Karpas-422 (cell line): Measurements from ENCODE around the gene UCHL5. TPM values are rescaled to one million over a fixed set of nuclear protein-coding genes. Genes with fewer than 3 reads are reported as not detected.
A peak's percentile ranks its signal among the peaks of the same experiment; 100 is the strongest.

ENCODE experiments used
- DNase-seq: peaks from one replicate; pipeline ENCODE4 v3.0.0-alpha.2; 2015
- H2AFZ ChIP-seq: fragments of 200-600 bp; sonication (generic); 2 replicates; pipeline ENCODE4 v1.6.1; 2014; ENCODE audit warnings: antibody characterized with exemption, low read length, mixed read lengths
- H3K27ac ChIP-seq: fragments of 200-600 bp; sonication (generic); 2 replicates; pipeline ENCODE4 v1.5.1; 2014; ENCODE audit warnings: mild to moderate bottlenecking, low read length, moderate library complexity
- H3K27me3 ChIP-seq: fragments of 200-600 bp; sonication (generic); 2 replicates; pipeline ENCODE4 v1.6.1; 2014; ENCODE audit warnings: low read length, mixed read lengths
- H3K36me3 ChIP-seq: fragments of 200-600 bp; sonication (generic); 2 replicates; pipeline ENCODE4 v1.6.1; 2014; ENCODE audit warnings: low read length, mixed read lengths; ENCODE audit not compliant: insufficient read depth
- H3K4me1 ChIP-seq: fragments of 200-600 bp; sonication (generic); 2 replicates; pipeline ENCODE4 v1.6.1; 2014; ENCODE audit warnings: mild to moderate bottlenecking, low read length, mixed read lengths
- H3K4me2 ChIP-seq: fragments of 200-600 bp; sonication (generic); 2 replicates; pipeline ENCODE4 v1.6.1; 2014; ENCODE audit warnings: low read length, low read depth, mild to moderate bottlenecking; ENCODE audit not compliant: poor library complexity, severe bottlenecking
- H3K4me3 ChIP-seq: fragments of 200-600 bp; sonication (generic); 2 replicates; pipeline ENCODE4 v1.5.1; 2014; ENCODE audit warnings: mild to moderate bottlenecking, antibody characterized with exemption, low read length, mixed read lengths
- H3K79me2 ChIP-seq: fragments of 200-600 bp; sonication (generic); 2 replicates; pipeline ENCODE4 v1.6.1; 2014; ENCODE audit warnings: mild to moderate bottlenecking, low read length, mixed read lengths
- H3K9ac ChIP-seq: fragments of 200-600 bp; sonication (generic); 2 replicates; pipeline ENCODE4 v1.6.0; 2014; ENCODE audit warnings: low read length
- H3K9me2 ChIP-seq: fragments of 200-600 bp; sonication (generic), shearing (Covaris generic); replicated peaks from 2 replicates; pipeline ENCODE4 v1.6.0; 2014; ENCODE audit warnings: mild to moderate bottlenecking, low read length, moderate library complexity; ENCODE audit not compliant: insufficient read depth
- H3K9me3 ChIP-seq: fragments of 300-700, 200-600 bp; sonication (generic); 2 replicates; pipeline ENCODE4 v1.6.1; 2014; ENCODE audit warnings: low read length, mixed read lengths
- H4K20me1 ChIP-seq: fragments of 200-600 bp; sonication (generic); 2 replicates; pipeline ENCODE4 v1.6.1; 2014; ENCODE audit warnings: mild to moderate bottlenecking, antibody characterized with exemption, low read length, low read depth; ENCODE audit not compliant: insufficient read depth
- total RNA-seq: library from RNA; depleted of rRNA; stranded (reverse); fragments of >200 nt; shearing (Covaris generic); gene quantifications from 2 replicates; pipeline ENCODE4 v1.2.3, GENCODE V29; 2014; ENCODE audit warnings: low replicate concordance

The UCHL5 gene
- total RNA-seq, 1 experiment from 2014 or later: 63.4 TPM

DNA sequence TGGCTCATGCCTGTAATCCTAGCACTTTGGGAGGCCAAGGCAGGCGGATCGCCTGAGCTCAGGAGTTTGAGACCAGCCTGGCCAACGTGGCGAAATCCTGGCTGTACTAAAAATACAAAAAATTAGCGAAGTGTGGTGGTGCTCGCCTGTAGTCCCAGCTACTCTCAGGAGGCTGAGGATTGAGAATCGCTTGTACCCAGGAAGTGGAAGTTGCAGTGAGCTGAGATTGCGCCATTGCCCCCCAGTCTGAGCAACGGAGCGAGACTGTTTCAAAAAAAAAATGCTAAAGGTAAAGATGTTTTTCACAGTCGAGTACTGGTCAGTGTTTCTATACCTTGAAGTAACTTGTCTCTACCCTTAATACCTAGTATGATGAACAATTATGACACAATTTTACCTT, 35.0 kb upstream of the UCHL5 start:
- Histone ChIP-seq H3K4me3 (no peak overlapping the region), H3K36me3 (peaks cover 32% of the 10 kb centered on the region; the same call in 1 of the 2 replicates), H3K9me2 (no peaks in the 10 kb centered on the region), H3K9me3 (no peaks in the 10 kb centered on the region), H3K79me2 (peaks cover 8% of the 10 kb centered on the region; the same call in 1 of the 2 replicates), H3K27ac (no peak overlapping the region), H4K20me1 (no peaks in the 10 kb centered on the region), H2AFZ (no peak overlapping the region), H3K27me3 (no peaks in the 10 kb centered on the region), H3K4me2 (no peak overlapping the region), H3K9ac (no peak overlapping the region), H3K4me1 (peaks cover 10% of the 10 kb centered on the region; the same call in 1 of the 2 replicates)
- no peak for DNase-seq

DNA sequence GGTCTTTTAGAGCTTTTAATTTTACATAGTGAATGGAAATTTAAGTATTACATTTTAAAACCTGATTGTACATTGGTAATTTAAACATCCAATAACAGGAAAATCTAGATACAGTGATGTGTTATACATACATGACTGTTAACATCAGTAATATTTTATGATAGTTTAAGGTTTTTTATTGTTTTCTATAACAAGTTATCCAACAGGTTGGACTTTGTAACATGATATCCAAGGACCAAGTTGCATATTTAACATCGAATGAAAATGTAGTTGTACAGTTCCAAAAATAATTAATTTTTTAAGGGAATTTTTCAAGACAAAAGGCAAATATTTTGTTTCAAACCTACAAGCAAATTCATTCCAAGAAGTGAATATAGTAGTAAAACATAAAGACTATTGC, 31.7 kb upstream of the UCHL5 start:
- no peak for DNase-seq
- Histone ChIP-seq H2AFZ (no peak overlapping the region), H3K9me3 (no peaks in the 10 kb centered on the region), H3K4me2 (no peak overlapping the region), H3K36me3 (peaks cover 38% of the 10 kb centered on the region; the same call in 1 of the 2 replicates), H3K9me2 (no peaks in the 10 kb centered on the region), H3K79me2 (peaks cover 33% of the 10 kb centered on the region), H4K20me1 (no peaks in the 10 kb centered on the region), H3K27me3 (no peaks in the 10 kb centered on the region), H3K4me1 (peaks cover 10% of the 10 kb centered on the region; the same call in 1 of the 2 replicates), H3K27ac (0 out of 2 replicates have a peak overlapping the region, but pooled peaks have one; percentile 8), H3K9ac (no peak overlapping the region), H3K4me3 (no peak overlapping the region)

DNA sequence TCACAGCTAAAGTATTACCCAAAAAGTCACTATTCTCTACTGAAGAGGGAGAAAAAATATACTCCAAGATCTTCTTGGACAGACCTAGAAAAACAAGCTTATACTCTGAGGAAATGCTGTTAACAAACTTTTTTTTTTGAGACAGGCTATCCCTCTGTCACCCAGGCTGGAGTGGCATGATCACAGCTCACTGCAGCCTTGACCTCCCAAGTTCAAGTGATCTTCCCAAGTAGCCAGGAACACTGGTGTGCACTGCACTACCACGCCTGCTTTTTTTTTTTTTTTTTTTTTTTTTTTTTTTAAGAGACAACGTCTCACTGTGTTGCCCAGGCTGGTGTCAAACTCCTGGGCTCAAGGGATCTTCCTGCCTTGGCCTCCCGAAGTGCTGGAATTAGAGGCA, 28.7 kb upstream of the UCHL5 start:
- H3K9me3 ChIP-seq: no peaks in the 10 kb centered on the region

DNA sequence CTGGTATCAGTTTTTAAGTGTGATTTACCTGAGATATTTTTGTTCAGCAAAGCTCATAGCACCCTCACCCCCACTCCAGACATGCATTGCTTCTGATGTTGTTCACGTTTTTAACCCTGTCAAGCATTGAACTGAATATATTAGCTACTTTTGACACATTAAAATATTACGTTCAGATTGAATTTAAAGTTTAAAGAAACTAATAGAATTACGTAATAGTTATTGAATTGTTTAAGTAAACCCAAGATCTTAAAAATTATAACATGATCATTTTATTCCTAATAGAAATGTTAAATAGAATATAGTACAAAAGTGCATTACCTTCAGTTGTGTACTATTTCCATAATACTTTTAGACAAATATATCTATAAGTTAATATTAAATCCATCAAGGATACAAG, 27.2 kb upstream of the UCHL5 start:
- H3K9ac ChIP-seq: no peak overlapping the region
- no peak overlapping the region for H3K4me2 ChIP-seq
- H4K20me1 ChIP-seq: no peaks in the 10 kb centered on the region
- H3K79me2 ChIP-seq: peaks cover 54% of the 10 kb centered on the region
- H3K27ac ChIP-seq: 0 out of 2 replicates have a peak overlapping the region, but pooled peaks have one; percentile 3
- no peak overlapping the region for H3K4me3 ChIP-seq
- no peak overlapping the region for H2AFZ ChIP-seq
- H3K4me1 ChIP-seq: peaks cover 35% of the 10 kb centered on the region
- no peak for DNase-seq
- H3K9me2 ChIP-seq: no peaks in the 10 kb centered on the region; the same call in 1 of the 2 replicates
- no peaks in the 10 kb centered on the region for H3K9me3 ChIP-seq
- no peaks in the 10 kb centered on the region for H3K27me3 ChIP-seq
- H3K36me3 ChIP-seq: peaks cover 55% of the 10 kb centered on the region

More for the DNA sequence above, 28.7 kb upstream of the UCHL5 start:
- peaks cover 25% of the 10 kb centered on the region for H3K4me1 ChIP-seq
- H3K27ac ChIP-seq: no peak overlapping the region
- no peaks in the 10 kb centered on the region for H3K27me3 ChIP-seq
- DNase-seq: no peak
- no peaks in the 10 kb centered on the region for H3K9me2 ChIP-seq
- no peaks in the 10 kb centered on the region for H4K20me1 ChIP-seq
- H3K4me2 ChIP-seq: no peak overlapping the region
- H2AFZ ChIP-seq: no peak overlapping the region
- peaks cover 53% of the 10 kb centered on the region for H3K36me3 ChIP-seq
- peaks cover 54% of the 10 kb centered on the region for H3K79me2 ChIP-seq
- H3K9ac ChIP-seq: no peak overlapping the region
- H3K4me3 ChIP-seq: no peak overlapping the region

DNA sequence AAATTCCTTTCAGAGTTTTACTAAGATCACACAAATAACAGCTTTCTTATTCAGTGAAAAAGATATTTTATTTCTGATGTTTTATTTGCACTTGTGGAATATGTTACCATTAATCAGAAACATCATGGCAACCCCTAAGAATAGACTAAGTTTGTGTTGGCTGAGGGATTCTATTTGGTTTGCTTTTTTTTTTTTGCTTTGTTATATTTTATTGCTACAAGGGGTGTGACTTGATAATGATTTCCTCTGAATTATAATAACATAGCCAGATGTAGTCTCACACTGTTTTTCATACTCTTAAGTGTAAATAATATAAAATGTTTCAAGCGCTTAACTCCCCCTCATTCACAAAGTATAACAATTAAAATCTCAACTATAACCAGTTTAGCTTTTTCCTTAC, 26.1 kb upstream of the UCHL5 start:
- no peak overlapping the region for H3K9ac ChIP-seq
- no peaks in the 10 kb centered on the region; the same call in 1 of the 2 replicates for H3K9me2 ChIP-seq
- H3K27ac ChIP-seq: no peak overlapping the region
- no peaks in the 10 kb centered on the region for H3K9me3 ChIP-seq
- no peak overlapping the region for H2AFZ ChIP-seq
- no peaks in the 10 kb centered on the region for H4K20me1 ChIP-seq
- H3K27me3 ChIP-seq: no peaks in the 10 kb centered on the region
- H3K4me1 ChIP-seq: peaks cover 27% of the 10 kb centered on the region
- H3K79me2 ChIP-seq: peaks cover 49% of the 10 kb centered on the region
- H3K4me2 ChIP-seq: no peak overlapping the region
- peaks cover 64% of the 10 kb centered on the region for H3K36me3 ChIP-seq
- H3K4me3 ChIP-seq: no peak overlapping the region
- DNase-seq: no peak

DNA sequence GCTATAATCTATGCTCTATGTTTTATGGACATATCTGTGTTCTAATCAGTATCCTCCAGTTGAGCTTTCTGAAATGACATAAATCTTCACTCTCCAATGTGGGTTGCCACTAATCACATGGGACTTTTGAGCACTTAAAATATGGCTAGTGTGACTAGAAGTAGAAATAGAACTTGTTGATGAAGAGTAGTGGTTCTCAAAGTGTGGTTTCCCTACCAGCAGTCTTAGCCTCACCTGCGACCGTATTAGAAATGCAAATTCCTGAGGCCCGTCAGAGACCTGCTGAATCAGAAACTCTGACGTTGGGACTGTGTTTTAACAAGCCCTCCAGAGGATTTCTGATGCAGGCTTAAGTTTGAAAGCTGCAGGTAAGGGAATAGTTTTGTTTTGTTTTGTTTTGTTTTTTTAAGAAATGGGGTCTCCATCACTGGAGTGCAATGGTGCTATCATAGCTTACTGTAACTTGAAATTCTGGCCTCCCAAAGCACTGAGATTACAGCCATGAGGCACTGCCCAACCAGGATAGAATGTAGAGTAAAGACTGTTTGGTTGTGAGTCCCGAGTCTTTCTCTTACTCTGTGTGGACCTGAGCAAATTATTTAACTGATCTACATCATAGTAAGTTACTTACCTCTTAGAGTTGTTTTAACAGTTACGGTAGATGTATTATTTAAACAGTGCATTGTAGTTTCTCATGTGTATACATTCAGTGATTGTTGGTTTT, 24.4 kb upstream of the UCHL5 start:
- peak overlapping the region; percentile 48 for H3K4me2 ChIP-seq
- H3K4me1 ChIP-seq: peaks cover 27% of the 10 kb centered on the region
- H3K9me3 ChIP-seq: no peaks in the 10 kb centered on the region
- H3K9ac ChIP-seq: peak overlapping the region; percentile 32; the same call in 1 of the 2 replicates
- H3K36me3 ChIP-seq: peaks cover 70% of the 10 kb centered on the region
- H3K27me3 ChIP-seq: no peaks in the 10 kb centered on the region
- peaks cover 42% of the 10 kb centered on the region for H3K79me2 ChIP-seq
- no peak overlapping the region for H2AFZ ChIP-seq
- peak overlapping the region; percentile 89 for H3K27ac ChIP-seq
- peak; percentile 76 for DNase-seq
- no peaks in the 10 kb centered on the region for H4K20me1 ChIP-seq
- peak overlapping the region; percentile 24; the same call in 1 of the 2 replicates for H3K4me3 ChIP-seq
- no peaks in the 10 kb centered on the region; the same call in 1 of the 2 replicates for H3K9me2 ChIP-seq

DNA sequence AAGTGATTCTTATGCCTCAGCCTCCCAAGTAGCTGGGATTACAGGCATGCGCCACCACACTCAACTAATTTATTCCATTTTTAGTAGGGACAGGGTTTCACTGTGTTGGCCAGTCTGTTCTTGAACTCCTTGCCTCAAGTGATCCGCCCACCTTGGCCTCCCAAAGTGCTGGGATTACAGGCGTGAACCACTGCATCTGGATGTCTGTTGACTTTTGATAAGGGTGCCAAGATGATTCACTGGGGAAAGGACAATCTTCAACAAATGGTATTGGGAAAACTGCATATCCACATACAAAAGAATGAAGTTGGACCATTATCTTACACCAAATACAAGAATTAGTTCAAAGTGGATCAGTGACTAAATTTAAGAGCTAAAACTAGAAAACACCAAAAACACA, 20.0 kb upstream of the UCHL5 start:
- no peak overlapping the region for H3K9ac ChIP-seq
- H3K79me2 ChIP-seq: peaks cover 40% of the 10 kb centered on the region
- no peaks in the 10 kb centered on the region for H3K27me3 ChIP-seq
- H3K27ac ChIP-seq: no peak overlapping the region
- no peak overlapping the region for H3K4me3 ChIP-seq
- no peak overlapping the region for H3K4me2 ChIP-seq
- H4K20me1 ChIP-seq: no peaks in the 10 kb centered on the region
- H3K9me3 ChIP-seq: 0 out of 2 replicates have a peak, but pooled peaks cover 3% of the 10 kb centered on the region
- H3K36me3 ChIP-seq: peaks cover 78% of the 10 kb centered on the region
- H2AFZ ChIP-seq: no peak overlapping the region
- DNase-seq: no peak
- H3K9me2 ChIP-seq: no peaks in the 10 kb centered on the region; the same call in 1 of the 2 replicates
- H3K4me1 ChIP-seq: peaks cover 25% of the 10 kb centered on the region

DNA sequence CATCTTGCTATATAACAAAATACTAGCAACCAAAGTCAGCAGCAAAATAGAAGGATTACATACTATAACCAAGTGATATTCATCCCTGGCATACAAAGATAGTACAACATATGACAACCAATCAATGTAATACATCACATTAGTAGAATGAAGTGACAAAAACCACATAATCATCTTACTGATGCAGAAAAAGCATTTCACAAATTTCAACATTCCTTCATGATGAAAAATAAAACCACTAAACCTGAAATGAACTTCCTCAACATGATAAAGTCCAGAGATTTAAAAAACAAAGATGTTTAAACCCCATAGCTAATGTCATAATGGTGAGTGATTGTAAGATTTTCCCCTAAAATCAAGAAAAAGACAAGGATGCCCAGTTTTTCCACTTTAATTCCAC, 18.8 kb upstream of the UCHL5 start:
- Histone ChIP-seq H2AFZ (no peak overlapping the region), H3K9ac (no peak overlapping the region), H3K36me3 (peaks cover 72% of the 10 kb centered on the region), H3K79me2 (peaks cover 36% of the 10 kb centered on the region), H4K20me1 (no peaks in the 10 kb centered on the region), H3K4me2 (no peak overlapping the region), H3K4me3 (no peak overlapping the region), H3K9me3 (peaks cover 5% of the 10 kb centered on the region; the same call in 1 of the 2 replicates), H3K4me1 (peaks cover 13% of the 10 kb centered on the region), H3K9me2 (no peaks in the 10 kb centered on the region; the same call in 1 of the 2 replicates), H3K27me3 (no peaks in the 10 kb centered on the region), H3K27ac (no peak overlapping the region)
- no peak for DNase-seq
